ENCODE data around the gene MC3R. TPM values are rescaled to one million over a fixed set of nuclear protein-coding genes. Genes with fewer than 3 reads are reported as not detected.

The MC3R gene
- total RNA-seq, 1 donor from 2014 or later = not detected

GRCh38 chr20:56249956-56250355 lies 1.4 kb downstream of the MC3R start:
- DNase-seq (ENCODE audit: low read depth in 2 of 2) = no peak

- no peak for DNase-seq (ENCODE audit: low read depth in 2 of 2)
These were observed 9.1 kb downstream of the MC3R start for GRCh38 chr20:56257604-56258003.

GRCh38 chr20:56259948-56260347 lies 11.4 kb downstream of the MC3R start:
- DNase-seq (ENCODE audit: low read depth in 2 of 2) = no peak

- no peak for DNase-seq (ENCODE audit: low read depth in 2 of 2)
These were observed 20.0 kb downstream of the MC3R start for GRCh38 chr20:56268536-56268935.

GRCh38 chr20:56271974-56272373 lies 23.4 kb downstream of the MC3R start:
- no peak for DNase-seq (ENCODE audit: low read depth in 2 of 2)

GRCh38 chr20:56273491-56273890 lies 25.0 kb downstream of the MC3R start:
- DNase-seq (ENCODE audit: low read depth in 2 of 2) = no peak

- DNase-seq (ENCODE audit: low read depth in 2 of 2) = no peak
These were observed 25.6 kb downstream of the MC3R start for GRCh38 chr20:56274156-56274555.

GRCh38 chr20:56278196-56278595 lies 29.7 kb downstream of the MC3R start:
- DNase-seq (ENCODE audit: low read depth in 2 of 2) = no peak

- DNase-seq (ENCODE audit: low read depth in 2 of 2) = no peak
These were observed 37.0 kb downstream of the MC3R start for GRCh38 chr20:56285496-56285895.

- no peak for DNase-seq (ENCODE audit: low read depth in 2 of 2)
These were observed 41.1 kb downstream of the MC3R start for GRCh38 chr20:56289652-56290051.

GRCh38 chr20:56299362-56299761 lies 50.8 kb downstream of the MC3R start:
- DNase-seq (ENCODE audit: low read depth in 2 of 2) = no peak

Other genes with a start within 250 kb of the MC3R start
- gene CBLN4, start 243.2 kb upstream of the MC3R start, total RNA-seq = not detected in 2 replicates
- 23.6 and 25.9 TPM in 2 replicates for gene FAM210B, start 110.2 kb downstream of the MC3R start, total RNA-seq
- gene AURKA, start 143.5 kb downstream of the MC3R start, total RNA-seq = 3.8 and 17.9 TPM in 2 replicates
- 16.6 and 21.6 TPM in 2 replicates for gene CSTF1, start 143.9 kb downstream of the MC3R start, total RNA-seq
- under 0.01 and 1.2 TPM in 2 replicates for gene CASS4, start 163.5 kb downstream of the MC3R start, total RNA-seq
- 68.4 and 96.2 TPM in 2 replicates for gene RTF2, start 219.9 kb downstream of the MC3R start, total RNA-seq